HG03565 (cell line): Measurements from ENCODE around the gene STAT3.
"Not testable (repeated sequence)": the region's sequence is repeated elsewhere in the genome, so short reads cannot be mapped to it uniquely, and the experiment has no call there.

Experiments
- ATAC-seq: cut with Tn5 transposase; IDR thresholded peaks from one replicate; pipeline ENCODE4 v1.9.1; 2021; ENCODE audit warnings: mild to moderate bottlenecking, moderate library complexity; ENCODE audit not compliant: unreplicated experiment

STAT3 gene

GRCh38 chr17:42386777-42387657 is 1.2 kb downstream of the STAT3 start:
- ATAC-seq, result no peak

- no peak for ATAC-seq
Measured at GRCh38 chr17:42381898-42382297, 6.3 kb downstream of the STAT3 start.

GRCh38 chr17:42380935-42381334 is 7.3 kb downstream of the STAT3 start:
- no peak for ATAC-seq

- no peak for ATAC-seq
Measured at GRCh38 chr17:42378959-42379594, 9.2 kb downstream of the STAT3 start.

- no peak for ATAC-seq
Measured at GRCh38 chr17:42378359-42378958, 9.8 kb downstream of the STAT3 start.

GRCh38 chr17:42373896-42374295 is 14.3 kb downstream of the STAT3 start:
- no peak for ATAC-seq

GRCh38 chr17:42372142-42372541 is 16.1 kb downstream of the STAT3 start:
- no peak for ATAC-seq

GRCh38 chr17:42368797-42369561 is 19.3 kb downstream of the STAT3 start:
- not testable (repeated sequence) for ATAC-seq

GRCh38 chr17:42368310-42368709 is 19.9 kb downstream of the STAT3 start:
- not testable (repeated sequence) for ATAC-seq

- ATAC-seq, result not testable (repeated sequence)
Measured at GRCh38 chr17:42366176-42367023, 21.8 kb downstream of the STAT3 start.

GRCh38 chr17:42365136-42365535 is 23.1 kb downstream of the STAT3 start:
- no peak for ATAC-seq

GRCh38 chr17:42363767-42364585 is 24.3 kb downstream of the STAT3 start:
- ATAC-seq, result no peak

GRCh38 chr17:42363231-42363630 is 25.0 kb downstream of the STAT3 start:
- ATAC-seq, result no peak

- ATAC-seq, result no peak
Measured at GRCh38 chr17:42362245-42362961, 25.8 kb downstream of the STAT3 start.

GRCh38 chr17:42361781-42362186 is 26.5 kb downstream of the STAT3 start:
- no peak for ATAC-seq

GRCh38 chr17:42360388-42360787 is 27.9 kb downstream of the STAT3 start:
- not testable (repeated sequence) for ATAC-seq

GRCh38 chr17:42359133-42359532 is 29.1 kb downstream of the STAT3 start:
- ATAC-seq, result no peak

- ATAC-seq, result no peak
Measured at GRCh38 chr17:42358434-42358833, 29.8 kb downstream of the STAT3 start.
